GM12892 (cell line): ENCODE results near the gene STAB1.

Experiments
- DNase-seq: peaks from one replicate; pipeline ENCODE4 v3.0.0; 2011; ENCODE audit not compliant: insufficient read length
- FAIRE-seq: peaks from 2 replicates; lab custom pipeline; 2011; peaks lifted over from hg19 to GRCh38; lab: Jason Lieb, UNC
- POLR2A ChIP-seq: IDR thresholded peaks from 2 replicates; pipeline ENCODE4 v1.6.1; 2011; ENCODE audit warnings: low read depth, low read length, control low read depth
- POLR2AphosphoS5 ChIP-seq: IDR thresholded peaks from 2 replicates; pipeline ENCODE4 v1.6.1; 2011; ENCODE audit warnings: low read depth, low read length, control low read depth
- TAF1 ChIP-seq: IDR thresholded peaks from 2 replicates; pipeline ENCODE4 v1.6.1; 2011; ENCODE audit warnings: low read depth, mild to moderate bottlenecking, control low read depth, low read length, borderline replicate concordance

STAB1 gene

DNA sequence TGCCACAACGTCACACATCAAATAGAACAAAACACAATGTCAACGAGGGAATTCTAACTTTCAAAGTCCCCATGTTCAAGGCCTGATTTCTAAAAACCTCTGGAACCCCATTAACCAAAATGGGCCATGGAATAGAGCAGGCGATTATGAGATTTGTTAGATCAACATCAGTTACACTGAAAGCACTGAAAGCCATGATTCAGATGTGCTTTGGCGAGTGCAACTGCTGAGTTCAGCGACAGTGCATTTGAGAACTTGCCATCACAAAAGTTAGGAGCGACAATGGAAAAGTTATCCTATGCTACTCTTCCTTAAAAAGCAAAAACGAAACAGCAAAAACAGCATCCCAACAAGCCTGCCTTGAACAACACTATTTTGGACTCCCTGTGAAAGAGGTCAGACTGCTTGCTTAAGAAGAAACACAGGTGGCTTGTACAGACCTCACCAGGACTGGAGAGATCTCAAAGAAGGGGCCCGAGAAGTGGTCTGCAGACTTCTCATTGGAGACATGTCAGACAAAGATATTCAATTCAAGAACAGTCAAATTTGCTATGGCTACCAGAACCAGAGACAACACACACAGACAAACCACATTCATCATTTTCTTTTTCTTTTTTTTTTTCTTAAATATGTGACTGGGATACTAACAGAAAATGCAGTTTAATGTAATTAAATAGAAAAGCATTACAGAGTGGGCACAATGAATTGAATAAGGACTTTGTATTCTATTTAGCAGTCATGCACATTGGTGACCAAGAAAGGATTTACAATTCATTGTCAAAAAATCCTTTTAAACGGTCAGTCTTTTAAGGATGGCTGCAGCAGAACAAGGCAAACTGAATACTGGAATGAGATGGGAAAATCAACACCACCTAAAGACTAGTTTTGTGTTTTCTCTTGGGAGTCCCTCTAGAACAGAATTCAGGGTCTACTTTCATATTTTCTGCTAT, 62.1 kb downstream of the STAB1 start:
- DNase-seq (no peak), FAIRE-seq (no peak)
- TF ChIP-seq POLR2A (no peak), POLR2AphosphoS5 (no peak), TAF1 (no peak)

DNA sequence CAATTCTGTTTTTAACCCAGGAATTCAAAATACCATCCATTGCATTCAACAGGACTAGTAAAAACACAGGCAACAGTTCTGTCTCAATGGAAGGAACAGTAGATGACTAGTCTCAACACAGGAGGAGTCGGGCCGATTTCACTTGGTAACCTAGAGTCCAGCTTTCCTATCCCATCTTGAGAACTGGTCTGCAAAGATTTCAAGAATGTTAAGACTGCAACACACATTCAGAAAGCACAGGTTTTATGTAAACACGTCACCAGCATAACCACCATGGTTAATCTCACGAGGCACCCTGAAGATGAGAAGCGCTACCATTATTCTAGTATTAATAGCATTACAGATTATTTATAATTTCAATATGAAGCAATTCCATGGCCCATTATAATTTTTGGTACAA, 63.3 kb downstream of the STAB1 start:
- no peak for FAIRE-seq
- TF ChIP-seq POLR2AphosphoS5 (no peak), TAF1 (no peak), POLR2A (no peak)
- no peak for DNase-seq

DNA sequence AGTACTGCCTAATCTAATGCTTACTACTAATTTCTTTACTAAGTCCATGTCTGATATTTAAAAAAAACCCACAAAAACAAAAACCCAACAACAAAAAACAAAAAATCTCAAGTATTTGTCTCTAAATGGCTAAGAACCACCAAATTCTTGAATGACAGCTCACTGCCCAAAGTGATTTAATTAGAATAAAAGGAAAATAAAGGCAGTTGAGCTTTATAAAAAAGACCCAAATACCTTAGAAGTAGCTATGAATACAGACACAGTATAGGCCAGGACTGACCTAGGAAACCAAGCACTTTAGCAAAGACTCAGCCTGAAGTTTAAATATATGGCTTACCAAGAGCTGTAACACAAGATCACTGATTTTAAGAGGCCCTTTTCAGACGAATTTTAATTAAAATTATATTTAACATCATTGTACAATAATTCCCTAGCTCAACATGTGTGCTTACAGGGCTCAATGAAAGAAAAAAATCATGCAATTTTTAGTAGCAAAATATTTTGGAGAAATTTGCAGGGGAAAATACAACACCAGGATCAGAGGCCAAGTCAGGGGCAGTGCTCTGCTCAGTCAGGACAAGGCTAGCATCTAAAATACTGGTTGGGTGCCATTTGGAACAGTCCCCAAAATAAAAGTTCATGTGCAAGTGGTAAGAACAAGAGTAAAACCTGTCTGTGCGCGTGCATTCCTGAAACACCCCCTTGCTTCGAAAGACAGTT, 66.0 kb downstream of the STAB1 start:
- TF ChIP-seq POLR2AphosphoS5 (no peak), POLR2A (no peak), TAF1 (no peak)
- DNase-seq (no peak), FAIRE-seq (peak; percentile 24)

DNA sequence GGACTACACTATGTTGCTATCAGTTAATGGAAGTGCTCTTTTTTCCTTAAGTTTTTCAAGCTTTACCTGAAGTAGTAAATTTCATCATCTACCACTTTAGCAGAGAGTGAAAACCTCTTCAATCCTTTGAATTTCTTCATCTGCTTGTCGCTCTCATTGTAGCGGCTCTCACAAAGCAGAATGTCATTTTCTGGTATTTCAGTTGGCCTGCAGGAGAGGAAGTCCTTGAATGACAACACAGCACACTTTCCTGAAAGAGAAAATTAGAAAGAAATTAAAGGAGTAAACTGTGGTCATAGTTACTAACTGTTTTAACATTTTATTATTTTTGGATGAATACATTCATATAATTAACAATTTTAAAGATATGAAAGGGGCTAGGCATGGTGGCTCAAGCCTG, 68.8 kb downstream of the STAB1 start:
- DNase-seq, result no peak
- no peak for FAIRE-seq
- TF ChIP-seq POLR2AphosphoS5, result no peak
- no peak for TF ChIP-seq TAF1
- no peak for TF ChIP-seq POLR2A

DNA sequence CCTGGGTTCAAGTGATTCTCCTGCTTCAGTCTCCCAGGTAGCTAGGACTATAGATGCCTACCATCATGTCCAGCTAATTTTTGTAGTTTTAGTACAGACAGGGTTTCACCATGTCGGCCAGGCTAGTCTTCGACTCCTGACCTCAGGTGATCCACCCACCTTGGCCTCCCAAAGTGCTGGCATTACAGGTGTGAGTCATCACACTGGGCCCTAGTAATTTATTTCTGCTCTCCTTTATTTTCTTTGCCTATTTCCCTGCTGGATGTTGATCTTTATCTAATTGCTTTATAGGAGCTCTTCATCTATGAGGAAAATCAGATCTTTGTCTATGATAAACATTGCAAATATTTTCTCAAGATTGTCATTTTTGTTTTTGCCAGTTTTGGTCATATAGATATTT, 72.9 kb downstream of the STAB1 start:
- FAIRE-seq, result no peak
- no peak for DNase-seq
- TF ChIP-seq POLR2A, result no peak
- no peak for TF ChIP-seq POLR2AphosphoS5
- no peak for TF ChIP-seq TAF1

DNA sequence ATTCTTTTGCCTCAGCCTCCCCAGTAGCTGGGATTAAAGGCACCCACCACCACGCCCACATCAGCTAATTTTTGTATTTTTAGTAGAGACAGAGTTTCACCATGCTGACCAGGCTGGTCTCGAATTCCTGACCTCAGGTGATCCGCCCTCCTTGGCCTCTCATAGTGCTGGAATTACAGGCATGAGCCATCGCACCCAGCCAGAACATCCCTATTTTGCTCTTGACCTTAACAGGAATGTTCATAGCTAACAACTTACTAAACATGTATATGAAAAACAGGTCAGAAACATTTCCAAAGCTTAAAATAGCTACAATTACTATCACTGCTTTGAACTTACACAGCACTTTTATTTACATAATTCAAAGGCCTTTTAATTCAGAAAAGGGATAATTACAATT, 74.9 kb downstream of the STAB1 start:
- TF ChIP-seq POLR2A, result no peak
- no peak for TF ChIP-seq TAF1
- no peak for TF ChIP-seq POLR2AphosphoS5
- FAIRE-seq, result no peak
- DNase-seq, result no peak

DNA sequence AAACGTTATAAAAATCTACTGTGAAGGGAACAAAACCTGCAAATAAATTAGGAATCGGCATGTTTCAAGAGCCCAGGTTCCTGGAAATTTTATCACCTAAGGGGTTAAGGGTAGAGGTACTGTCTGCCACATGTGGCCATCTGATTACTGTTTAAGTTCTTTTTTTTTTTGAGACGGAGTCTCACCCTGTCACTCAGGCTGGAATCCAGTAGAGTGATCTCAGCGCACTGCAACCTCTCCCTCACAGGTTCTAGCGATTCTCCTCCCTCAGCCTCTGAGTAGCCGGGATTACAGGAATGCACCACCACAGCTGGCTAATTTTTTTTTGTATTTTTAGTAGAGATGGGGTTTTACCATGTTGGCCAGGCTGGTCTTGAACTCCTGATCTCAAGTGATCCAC, 77.1 kb downstream of the STAB1 start:
- no peak for FAIRE-seq
- TF ChIP-seq POLR2AphosphoS5 (no peak), POLR2A (no peak), TAF1 (no peak)
- no peak for DNase-seq
